Heart left ventricle (tissue), 16 donors: Measurements from ENCODE around the gene TRIM71. TPM values are rescaled to one million over a fixed set of nuclear protein-coding genes. Genes with fewer than 3 reads are reported as not detected.

Experiments used
- ATAC-seq, 4 donors: fragments of 200-7000 bp; cut with Tn5 transposase; one replicate each; pipeline ENCODE4 v1.9.1; 2020 to 2022; ENCODE audit warnings: moderate library complexity in 4 of 4, mild to moderate bottlenecking in 3 of 4, moderate number of reproducible peaks in 1 of 4
- DNase-seq, 5 donors: peaks; one replicate each; pipeline ENCODE4 v3.0.0-alpha.2; 2020
- H3K27ac ChIP-seq, 12 donors: fragments of 200-600 bp; sonication (generic) in 4 of 12; one replicate each; pipeline versions ENCODE4 v1.5.0 to v1.8.0; 2016 to 2022; ENCODE audit warnings: mild to moderate bottlenecking in 2 of 12
- H3K27me3 ChIP-seq, 9 donors: fragments of 200-600 bp; sonication (generic) in 2 of 9; one replicate each; pipeline versions ENCODE4 v1.5.1 to v1.8.0; 2016 to 2022; ENCODE audit warnings: mild to moderate bottlenecking in 3 of 9
- H3K36me3 ChIP-seq, 9 donors: fragments of 200-600 bp; sonication (generic) in 2 of 9; one replicate each; pipeline versions ENCODE4 v1.5.0 to v1.8.0; 2018 to 2022; ENCODE audit warnings: mild to moderate bottlenecking in 2 of 9
- H3K4me1 ChIP-seq, 12 donors: fragments of 200-600 bp; sonication (generic) in 4 of 12; one replicate each; pipeline versions ENCODE4 v1.5.0 to v1.8.0; 2016 to 2022; ENCODE audit warnings: mild to moderate bottlenecking in 3 of 12
- H3K4me3 ChIP-seq, 12 donors: fragments of 200-600 bp; sonication (generic) in 4 of 12; one replicate each; pipeline versions ENCODE4 v1.5.0 to v1.8.0; 2017 to 2022; ENCODE audit warnings: mild to moderate bottlenecking in 9 of 12, moderate library complexity in 4 of 12
- H3K9me3 ChIP-seq, 12 donors: fragments of 200-600 bp; sonication (generic) in 4 of 12; one replicate each; pipeline versions ENCODE4 v1.5.0 to v1.8.0; 2016 to 2022; ENCODE audit warnings: mild to moderate bottlenecking in 1 of 12
- POLR2A ChIP-seq, 2 donors: fragments of 450-650 bp; IDR thresholded peaks; one replicate each; pipeline ENCODE4 v1.6.1; 2017; ENCODE audit warnings: antibody characterized with exemption in 2 of 2, mild to moderate bottlenecking in 2 of 2, moderate library complexity in 2 of 2
- WGBS, 4 donors: extraction: QIAGEN DNeasy Blood & Tissue Kit in 2 of 4; methylation state at CpG; one replicate each; pipeline versions ENCODE4 v1.1.5 to v1.1.7; 2013 to 2018; 5-methylcytosine and 5-hydroxymethylcytosine counted together
- intact Hi-C, 10 donors: fragments of 100-400 bp; cut with DNase I; formaldehyde crosslinking; loops; one replicate each; pipeline versions ENCODE4 v1.11.1 to v1.14.2; 2022
- polyA plus RNA-seq, 2 donors: library from polyadenylated mRNA; stranded (reverse); fragments of 200-250 nt; gene quantifications; one replicate each; pipeline ENCODE4 v1.2.3, GENCODE V29; 2013
- total RNA-seq, 9 donors: library from RNA; depleted of rRNA in 2 of 9; stranded (reverse); fragments of >200 nt in 2 of 9; fragmentation: NEBNext Ultra II Directional in 3 of 9; extraction: Animal tissue kit (Norgen Biotek cat#: 25700) in 3 of 9; gene quantifications; one replicate each; pipeline versions ENCODE4 v1.1.0 to v1.2.4, GENCODE V29; 2016 to 2023
- TF ChIP-seq, protein P1 (sequence below), 12 donors: fragments of 200-600 bp; sonication (generic) in 4 of 12; IDR thresholded peaks; one replicate each; pipeline versions ENCODE4 v1.5.0 to v1.8.0; 2018 to 2022; ENCODE audit warnings: antibody characterized with exemption in 12 of 12, mild to moderate bottlenecking in 5 of 12
- donor health status: ischemic (EF 13 %, LVEDD 7.1; RV severe dilation, severe dysfunction).
- donor health status: healthy with polysubstance abuse.
- donor health status: DM: no; HTN: yes; CAD: no.
- donor health status: DM: no; HTN: no; CAD: no.
- donor health status: ischemic (EF 25% LVEDD 6.9; RV normal size, moderate dysfunction).
- donor health status: ischemic (EF 25% LVEDD 5.7; RV mildly dilated, moderate dysfunction).
- donor health status: healthy.
- donor health status: DM: yes; HTN: yes; CAD: no.
- donor health status: ischemic (EF 35%, LVEDD 5.7; RV mildly dilated, moderate dysfunction).
- donor health status: nonischemic (EF 11% LVEDD 7.7; RV severe dilation, severe dysfunction).
- donor health status: DM: yes; HTN: yes; CAD: no.
- donor health status: PGD.
- donor health status: ischemic (EF 29% LVEDD 5.4; RV normal size, mild dysfunction).
- donor health status: nonischemic (EF 23%, LVEDD 6.1; RV moderate dilation, normal function).

The TRIM71 gene
- total and polyA plus RNA-seq, 11 donors = 0.05 TPM; not detected in 9

DNA sequence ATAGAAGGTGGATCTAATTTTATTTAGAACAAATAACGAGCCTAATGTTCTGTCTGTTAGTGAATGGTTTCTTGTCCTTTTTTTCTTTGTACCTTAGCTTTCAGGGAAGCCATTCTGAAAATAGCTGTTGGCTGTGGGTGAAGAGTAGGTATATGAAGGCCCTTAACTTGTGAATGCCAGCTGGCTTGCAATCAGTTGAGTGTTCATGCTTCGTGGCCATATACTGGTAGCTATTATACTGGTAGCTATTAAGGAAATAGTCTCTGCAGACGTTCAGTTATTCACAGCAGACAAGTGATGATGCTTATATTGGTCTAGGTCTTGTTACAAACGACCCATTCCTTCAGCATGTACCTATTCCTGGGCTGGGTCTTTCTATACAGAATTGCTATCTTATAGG lies 18.8 kb downstream of the TRIM71 start:
- H3K4me1 ChIP-seq = no peaks in the 10 kb centered on the region
- TF ChIP-seq, protein P1, sequence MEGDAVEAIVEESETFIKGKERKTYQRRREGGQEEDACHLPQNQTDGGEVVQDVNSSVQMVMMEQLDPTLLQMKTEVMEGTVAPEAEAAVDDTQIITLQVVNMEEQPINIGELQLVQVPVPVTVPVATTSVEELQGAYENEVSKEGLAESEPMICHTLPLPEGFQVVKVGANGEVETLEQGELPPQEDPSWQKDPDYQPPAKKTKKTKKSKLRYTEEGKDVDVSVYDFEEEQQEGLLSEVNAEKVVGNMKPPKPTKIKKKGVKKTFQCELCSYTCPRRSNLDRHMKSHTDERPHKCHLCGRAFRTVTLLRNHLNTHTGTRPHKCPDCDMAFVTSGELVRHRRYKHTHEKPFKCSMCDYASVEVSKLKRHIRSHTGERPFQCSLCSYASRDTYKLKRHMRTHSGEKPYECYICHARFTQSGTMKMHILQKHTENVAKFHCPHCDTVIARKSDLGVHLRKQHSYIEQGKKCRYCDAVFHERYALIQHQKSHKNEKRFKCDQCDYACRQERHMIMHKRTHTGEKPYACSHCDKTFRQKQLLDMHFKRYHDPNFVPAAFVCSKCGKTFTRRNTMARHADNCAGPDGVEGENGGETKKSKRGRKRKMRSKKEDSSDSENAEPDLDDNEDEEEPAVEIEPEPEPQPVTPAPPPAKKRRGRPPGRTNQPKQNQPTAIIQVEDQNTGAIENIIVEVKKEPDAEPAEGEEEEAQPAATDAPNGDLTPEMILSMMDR (IDR thresholded peaks at IDR 0.05) = no peak
- no peak for TF ChIP-seq POLR2A (IDR thresholded peaks at IDR 0.05)
- peaks cover 0 to 37% (median 7%) of the 10 kb centered on the region in 9 donors for H3K27me3 ChIP-seq
- ATAC-seq (no peak), DNase-seq (no peak)
- no peak overlapping the region for H3K27ac ChIP-seq
- no peaks in the 10 kb centered on the region for H3K9me3 ChIP-seq
- no peaks in the 10 kb centered on the region for H3K36me3 ChIP-seq
- whole genome bisulfite sequencing, 4 donors = 44 to 66% (median 50%) methylated on average over 4 of the region's 4 CpGs
- no peak overlapping the region for H3K4me3 ChIP-seq
- intact Hi-C loops = no loop called here

DNA sequence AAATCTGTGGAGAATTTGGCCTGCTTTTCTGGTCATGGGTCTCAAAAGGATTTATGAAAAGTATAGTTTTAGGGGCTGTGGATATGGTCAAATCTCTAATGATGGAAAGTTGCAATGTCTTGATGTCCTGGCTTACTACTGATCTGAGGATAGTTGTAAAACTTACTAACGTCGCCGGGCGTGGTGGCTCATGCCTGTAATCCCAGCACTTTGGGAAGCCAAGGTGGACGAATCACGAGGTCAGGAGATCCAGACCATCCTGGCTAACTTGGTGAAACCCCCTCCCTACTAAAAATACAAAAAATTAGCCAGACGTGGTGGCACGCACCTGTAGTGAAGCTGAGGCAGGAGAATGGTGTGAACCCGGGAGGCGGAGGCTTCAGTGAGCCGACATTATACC lies 19.6 kb downstream of the TRIM71 start:
- H3K27ac ChIP-seq = no peak overlapping the region
- H3K27me3 ChIP-seq = peaks cover 0 to 37% (median 7%) of the 10 kb centered on the region in 9 donors
- DNase-seq (no peak), ATAC-seq (no peak)
- no peaks in the 10 kb centered on the region for H3K9me3 ChIP-seq
- no peaks in the 10 kb centered on the region for H3K36me3 ChIP-seq
- WGBS, 4 donors = 83 to 88% (median 87%) methylated on average over 11 of the region's 11 CpGs
- TF ChIP-seq POLR2A (IDR thresholded peaks at IDR 0.05) = no peak
- TF ChIP-seq, protein P1 (IDR thresholded peaks at IDR 0.05) = no peak
- no peaks in the 10 kb centered on the region for H3K4me1 ChIP-seq
- no peak overlapping the region for H3K4me3 ChIP-seq
- intact Hi-C loops = no loop called here

DNA sequence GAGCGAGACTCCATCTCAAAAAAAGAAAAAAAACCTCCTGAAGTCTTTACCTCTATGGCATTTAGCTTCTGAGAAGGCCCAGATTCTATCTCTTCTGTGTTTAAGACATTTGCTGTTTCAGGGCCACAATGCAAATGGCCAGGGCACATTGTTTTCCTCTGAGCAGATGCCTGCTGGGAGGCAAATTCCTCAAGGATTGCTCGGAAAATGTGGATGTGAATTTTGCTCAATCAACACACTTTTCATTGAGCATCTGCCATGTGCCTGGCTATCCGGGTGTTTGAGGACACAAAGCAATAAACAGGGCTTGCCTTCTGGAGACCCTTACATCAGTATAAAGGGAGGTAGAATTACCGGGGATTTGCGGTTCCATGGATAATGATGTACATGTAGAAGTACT lies 20.0 kb downstream of the TRIM71 start:
- H3K27me3 ChIP-seq = peaks cover 0 to 37% (median 7%) of the 10 kb centered on the region in 9 donors
- no peaks in the 10 kb centered on the region for H3K9me3 ChIP-seq
- H3K4me3 ChIP-seq = no peak overlapping the region
- H3K36me3 ChIP-seq = no peaks in the 10 kb centered on the region
- no peak overlapping the region for H3K27ac ChIP-seq
- TF ChIP-seq POLR2A (IDR thresholded peaks at IDR 0.05) = no peak
- TF ChIP-seq, protein P1 (IDR thresholded peaks at IDR 0.05) = no peak
- WGBS, 4 donors = 83 to 90% (median 89%) methylated on average over 5 of the region's 5 CpGs
- H3K4me1 ChIP-seq = no peaks in the 10 kb centered on the region
- DNase-seq (no peak), ATAC-seq (no peak)
- intact Hi-C loops = no loop called here

DNA sequence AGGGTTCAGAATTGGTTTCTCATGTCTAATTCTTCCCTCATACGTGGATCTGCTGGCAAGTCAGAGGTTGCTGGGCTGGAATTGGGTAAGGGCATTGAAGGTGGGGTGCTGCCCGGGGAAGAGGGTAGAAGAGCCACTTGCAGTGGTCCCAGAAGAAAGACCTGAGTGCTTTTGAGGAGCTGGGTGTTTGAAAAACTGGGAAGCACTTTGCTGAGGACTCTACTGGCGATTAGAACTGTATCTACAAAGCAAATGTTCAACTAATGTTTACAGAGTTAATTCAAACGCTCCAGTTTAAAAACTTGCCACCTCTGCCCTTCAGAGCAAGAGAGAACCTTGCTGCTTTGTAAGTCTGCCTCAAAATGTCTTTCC lies 21.9 kb downstream of the TRIM71 start:
- Histone ChIP-seq H3K27me3 (peaks cover 0 to 23% (median 4%) of the 10 kb centered on the region in 9 donors), H3K27ac (no peak overlapping the region), H3K36me3 (no peaks in the 10 kb centered on the region), H3K4me1 (no peaks in the 10 kb centered on the region), H3K4me3 (no peak overlapping the region), H3K9me3 (no peaks in the 10 kb centered on the region)
- ATAC-seq (no peak), DNase-seq (no peak)
- intact Hi-C loops = no loop called here
- TF ChIP-seq, protein P1 (IDR thresholded peaks at IDR 0.05) = no peak
- no peak for TF ChIP-seq POLR2A (IDR thresholded peaks at IDR 0.05)
- 71 to 77% (median 74%) methylated on average over 4 of the region's 4 CpGs for WGBS, 4 donors
